ENCODE results near the gene SGMS1. TPM values are rescaled to one million over a fixed set of nuclear protein-coding genes. Genes with fewer than 3 reads are reported as not detected.

Gene SGMS1
- total RNA-seq, 4 donors from 2014 or later, result 80.8 to 98.9 (median 90.7) TPM

DNA sequence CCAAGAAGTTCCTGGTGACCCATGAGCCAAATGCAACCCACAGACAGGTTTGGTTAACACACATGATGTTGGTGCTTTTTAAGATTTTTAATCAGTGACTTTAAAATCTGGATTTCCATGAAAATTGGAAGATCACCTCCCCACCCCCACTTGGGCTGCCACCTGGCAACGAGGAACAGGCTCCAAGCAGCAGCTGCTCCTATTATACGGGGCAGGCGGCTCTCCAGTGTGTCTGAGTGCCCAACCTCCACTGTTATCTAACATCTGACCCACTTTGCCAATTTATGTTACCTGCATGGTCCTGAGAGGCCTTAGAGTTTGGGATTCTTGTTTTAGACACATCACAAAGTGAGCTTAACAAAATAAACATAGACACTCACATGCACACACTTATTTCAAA lies 56.4 kb downstream of the SGMS1 start:
- Histone ChIP-seq H3K4me3 (replicated peaks in 1 of 3) (no peak overlapping the region), H3K27me3 (no peaks in the 10 kb centered on the region), H3K4me1 (peaks cover 29 to 34% of the 10 kb centered on the region in 2 donors), H3K9me3 (no peaks in the 10 kb centered on the region), H3K27ac (peak overlapping the region; percentile 51 to 60 (median 59)), H3K36me3 (no peaks in the 10 kb centered on the region)
- TF ChIP-seq CTCF (IDR thresholded peaks at IDR 0.05) (no peak), POLR2A (IDR thresholded peaks at IDR 0.05) (no peak)
- peak; percentile 74 to 81 for DNase-seq
- intact Hi-C loops (cut with DNase I), result loop anchor here (5.0 kb wide), 1 partner anchor 45 kb away; no protein-coding TSS in a partner anchor
- WGBS, 2 donors, result 15 to 39% methylated on average over 3 of the region's 3 CpGs

DNA sequence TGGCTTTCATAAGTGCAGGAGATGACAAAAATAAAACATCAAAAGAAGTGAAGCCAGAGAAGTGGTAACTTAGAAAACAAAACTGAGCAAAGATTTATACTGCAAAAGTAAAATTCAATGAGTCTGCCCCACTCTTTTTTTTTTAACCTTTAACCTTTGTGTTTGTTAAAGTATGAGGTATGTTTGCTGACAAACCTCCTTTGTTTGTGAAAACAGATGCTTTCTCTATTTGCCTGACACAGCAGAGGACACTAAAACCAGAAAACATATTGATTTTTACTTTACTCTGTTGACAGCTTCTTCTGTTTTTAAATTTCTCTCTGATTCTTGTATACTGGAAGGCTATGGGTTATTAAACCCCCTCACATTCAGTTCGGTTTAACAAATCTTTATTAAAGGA lies 57.6 kb downstream of the SGMS1 start:
- intact Hi-C loops (cut with DNase I), result loop anchor here (5.0 kb wide), 1 partner anchor 46 kb away; no protein-coding TSS in a partner anchor
- Histone ChIP-seq H3K4me3 (replicated peaks in 1 of 3) (no peak overlapping the region), H3K36me3 (no peaks in the 10 kb centered on the region), H3K9me3 (no peaks in the 10 kb centered on the region), H3K4me1 (peaks cover 38 to 39% of the 10 kb centered on the region in 2 donors), H3K27ac (peak overlapping the region in 2 of 3 donors; percentile 51 to 60), H3K27me3 (no peaks in the 10 kb centered on the region)
- WGBS, 2 donors, result 2 to 40% methylated on average over 1 of the region's 1 CpG
- TF ChIP-seq CTCF (IDR thresholded peaks at IDR 0.05), result no peak
- no peak for TF ChIP-seq POLR2A (IDR thresholded peaks at IDR 0.05)
- no peak for DNase-seq

DNA sequence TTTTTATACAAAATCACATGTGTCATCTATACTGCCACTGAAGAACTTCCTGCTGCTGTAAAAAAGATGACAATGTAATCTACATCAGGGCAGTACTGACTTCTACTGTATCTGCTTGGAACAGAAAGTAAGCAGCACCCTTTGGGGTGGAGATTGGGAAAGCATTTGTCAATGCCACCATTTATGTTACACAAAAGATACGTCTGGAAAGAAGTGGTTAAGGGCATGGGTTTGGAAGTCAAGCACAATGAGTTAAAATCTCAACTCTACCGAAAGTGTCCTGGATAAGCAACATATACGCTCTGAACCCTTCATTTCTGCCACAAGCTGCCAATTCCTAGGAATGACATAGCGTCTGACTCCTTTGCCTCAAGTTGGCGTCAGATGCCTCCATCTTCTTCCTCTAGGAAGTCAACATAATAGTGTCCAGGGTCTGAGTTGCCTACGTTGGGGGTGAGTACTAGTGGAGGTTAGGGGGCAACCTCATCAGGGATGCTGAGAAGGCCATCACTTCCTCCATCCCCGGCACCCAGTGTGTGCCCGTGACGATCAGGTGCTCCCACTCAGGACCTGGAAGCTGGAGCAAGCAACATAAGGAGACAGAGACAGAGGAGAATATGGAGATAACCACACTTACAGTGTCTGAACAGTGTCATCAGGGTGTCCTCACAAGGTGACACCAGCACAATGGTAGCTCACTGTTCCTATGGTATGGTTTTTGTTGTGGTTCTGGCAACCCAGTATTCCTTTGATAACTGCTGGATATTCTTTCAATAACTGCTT lies 58.3 kb downstream of the SGMS1 start:
- no peak for TF ChIP-seq POLR2A (IDR thresholded peaks at IDR 0.05)
- no peak for TF ChIP-seq CTCF (IDR thresholded peaks at IDR 0.05)

GRCh38 chr10:50563906-50564305 lies 59.9 kb downstream of the SGMS1 start:
- Histone ChIP-seq H3K4me3 (replicated peaks in 1 of 3) (no peak overlapping the region), H3K36me3 (no peaks in the 10 kb centered on the region), H3K9me3 (no peaks in the 10 kb centered on the region), H3K27me3 (no peaks in the 10 kb centered on the region), H3K4me1 (peaks cover 43 to 45% of the 10 kb centered on the region in 2 donors), H3K27ac (no peak overlapping the region)
- intact Hi-C loops (cut with DNase I), result no loop called here
- WGBS, 2 donors, result 84 to 87% methylated on average over 5 of the region's 5 CpGs
- DNase-seq, result peak in 1 of 2 donors; percentile 14
- TF ChIP-seq POLR2A (IDR thresholded peaks at IDR 0.05), result no peak
- TF ChIP-seq CTCF (IDR thresholded peaks at IDR 0.05), result no peak

More for the DNA sequence above, 58.3 kb downstream of the SGMS1 start:
- no peak overlapping the region for H3K4me3 ChIP-seq (replicated peaks in 1 of 3)
- H3K27ac ChIP-seq, result peak overlapping the region in 1 of 3 donors; percentile 60
- WGBS, 2 donors, result 95 to 96% methylated on average over 9 of the region's 9 CpGs
- intact Hi-C loops (cut with DNase I), result loop anchor here (5.0 kb wide), 1 partner anchor 47 kb away; no protein-coding TSS in a partner anchor
- H3K27me3 ChIP-seq, result no peaks in the 10 kb centered on the region
- no peak for DNase-seq
- no peaks in the 10 kb centered on the region for H3K9me3 ChIP-seq
- H3K4me1 ChIP-seq, result peaks cover 43 to 45% of the 10 kb centered on the region in 2 donors
- H3K36me3 ChIP-seq, result no peaks in the 10 kb centered on the region

GRCh38 chr10:50561816-50562215 lies 61.9 kb downstream of the SGMS1 start:
- Histone ChIP-seq H3K4me3 (replicated peaks in 1 of 3) (no peak overlapping the region), H3K36me3 (no peaks in the 10 kb centered on the region), H3K27ac (peak overlapping the region; percentile 48 to 81 (median 77)), H3K4me1 (peaks cover 28 to 34% of the 10 kb centered on the region in 2 donors), H3K27me3 (no peaks in the 10 kb centered on the region), H3K9me3 (no peaks in the 10 kb centered on the region)
- 44 to 49% methylated on average over 2 of the region's 2 CpGs for WGBS, 2 donors
- TF ChIP-seq POLR2A (IDR thresholded peaks at IDR 0.05) (no peak), CTCF (IDR thresholded peaks at IDR 0.05) (peak; percentile 49 to 92 (median 67))
- DNase-seq, result peak; percentile 33 to 40
- intact Hi-C loops (cut with DNase I), result no loop called here
